ENCODE results near the gene IGF2BP3.

DNA sequence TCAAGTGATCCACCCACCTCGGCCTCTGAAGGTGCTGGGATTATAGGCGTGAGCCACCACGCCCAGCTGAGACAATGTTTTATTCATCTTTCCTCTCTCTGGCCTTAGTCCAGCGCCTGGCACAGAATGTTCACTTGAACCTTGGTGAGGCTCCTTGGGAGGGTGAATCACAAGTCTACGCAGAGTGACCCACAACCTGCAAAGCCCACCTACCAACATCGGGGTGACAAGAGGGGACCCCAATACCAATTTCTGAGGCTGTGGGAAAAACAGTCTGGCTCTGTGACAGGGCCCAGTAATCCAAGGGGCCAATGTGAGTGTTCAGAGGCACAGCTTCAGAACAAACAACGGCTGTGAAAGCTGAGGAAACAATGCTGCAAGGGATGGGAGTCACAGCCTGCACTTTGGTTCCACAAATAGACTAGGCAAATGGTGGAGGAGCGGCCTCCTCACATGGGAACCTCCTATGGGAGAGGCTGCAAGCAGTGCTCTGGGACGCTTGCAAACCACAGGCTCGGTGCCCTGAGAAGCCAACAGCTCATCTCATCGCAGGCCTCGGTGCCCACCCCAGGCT, 176.7 kb downstream of the IGF2BP3 start:
- TF ChIP-seq OVOL3 (tag by site-specific recombination; IDR thresholded peaks at IDR 0.05), result no peak
- TF ChIP-seq, protein P1, sequence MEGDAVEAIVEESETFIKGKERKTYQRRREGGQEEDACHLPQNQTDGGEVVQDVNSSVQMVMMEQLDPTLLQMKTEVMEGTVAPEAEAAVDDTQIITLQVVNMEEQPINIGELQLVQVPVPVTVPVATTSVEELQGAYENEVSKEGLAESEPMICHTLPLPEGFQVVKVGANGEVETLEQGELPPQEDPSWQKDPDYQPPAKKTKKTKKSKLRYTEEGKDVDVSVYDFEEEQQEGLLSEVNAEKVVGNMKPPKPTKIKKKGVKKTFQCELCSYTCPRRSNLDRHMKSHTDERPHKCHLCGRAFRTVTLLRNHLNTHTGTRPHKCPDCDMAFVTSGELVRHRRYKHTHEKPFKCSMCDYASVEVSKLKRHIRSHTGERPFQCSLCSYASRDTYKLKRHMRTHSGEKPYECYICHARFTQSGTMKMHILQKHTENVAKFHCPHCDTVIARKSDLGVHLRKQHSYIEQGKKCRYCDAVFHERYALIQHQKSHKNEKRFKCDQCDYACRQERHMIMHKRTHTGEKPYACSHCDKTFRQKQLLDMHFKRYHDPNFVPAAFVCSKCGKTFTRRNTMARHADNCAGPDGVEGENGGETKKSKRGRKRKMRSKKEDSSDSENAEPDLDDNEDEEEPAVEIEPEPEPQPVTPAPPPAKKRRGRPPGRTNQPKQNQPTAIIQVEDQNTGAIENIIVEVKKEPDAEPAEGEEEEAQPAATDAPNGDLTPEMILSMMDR (tag by site-specific recombination; IDR thresholded peaks at IDR 0.05), result no peak
- TF ChIP-seq, protein P2, sequence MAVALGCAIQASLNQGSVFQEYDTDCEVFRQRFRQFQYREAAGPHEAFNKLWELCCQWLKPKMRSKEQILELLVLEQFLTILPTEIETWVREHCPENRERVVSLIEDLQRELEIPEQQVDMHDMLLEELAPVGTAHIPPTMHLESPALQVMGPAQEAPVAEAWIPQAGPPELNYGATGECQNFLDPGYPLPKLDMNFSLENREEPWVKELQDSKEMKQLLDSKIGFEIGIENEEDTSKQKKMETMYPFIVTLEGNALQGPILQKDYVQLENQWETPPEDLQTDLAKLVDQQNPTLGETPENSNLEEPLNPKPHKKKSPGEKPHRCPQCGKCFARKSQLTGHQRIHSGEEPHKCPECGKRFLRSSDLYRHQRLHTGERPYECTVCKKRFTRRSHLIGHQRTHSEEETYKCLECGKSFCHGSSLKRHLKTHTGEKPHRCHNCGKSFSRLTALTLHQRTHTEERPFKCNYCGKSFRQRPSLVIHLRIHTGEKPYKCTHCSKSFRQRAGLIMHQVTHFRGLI (tag by site-specific recombination; IDR thresholded peaks at IDR 0.05), result no peak
- TF ChIP-seq SP2 (tag by site-specific recombination; IDR thresholded peaks at IDR 0.05), result no peak
- no peak for TF ChIP-seq PRDM1 (tag by site-specific recombination; IDR thresholded peaks at IDR 0.05)
- no peak for TF ChIP-seq GLIS1 (tag by site-specific recombination; IDR thresholded peaks at IDR 0.05)
- TF ChIP-seq, protein P3, sequence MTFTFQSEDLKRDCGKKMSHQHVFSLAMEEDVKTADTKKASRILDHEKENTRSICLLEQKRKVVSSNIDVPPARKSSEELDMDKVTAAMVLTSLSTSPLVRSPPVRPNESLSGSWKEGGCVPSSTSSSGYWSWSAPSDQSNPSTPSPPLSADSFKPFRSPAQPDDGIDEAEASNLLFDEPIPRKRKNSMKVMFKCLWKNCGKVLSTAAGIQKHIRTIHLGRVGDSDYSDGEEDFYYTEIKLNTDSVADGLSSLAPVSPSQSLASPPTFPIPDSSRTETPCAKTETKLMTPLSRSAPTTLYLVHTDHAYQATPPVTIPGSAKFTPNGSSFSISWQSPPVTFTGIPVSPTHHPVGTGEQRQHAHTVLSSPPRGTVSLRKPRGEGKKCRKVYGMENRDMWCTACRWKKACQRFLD (tag by site-specific recombination; IDR thresholded peaks at IDR 0.05), result no peak
- no peak for TF ChIP-seq ZNF660 (tag by site-specific recombination; IDR thresholded peaks at IDR 0.05)
- TF ChIP-seq ZNF169 (tag by site-specific recombination; IDR thresholded peaks at IDR 0.05), result no peak
- no peak for TF ChIP-seq ZNF585B (tag by site-specific recombination; IDR thresholded peaks at IDR 0.05)
- no peak for TF ChIP-seq ZNF529 (tag by site-specific recombination; IDR thresholded peaks at IDR 0.05; ENCODE audit: insufficient replicate concordance)
- TF ChIP-seq ZBTB1 (tag by site-specific recombination; IDR thresholded peaks at IDR 0.05), result no peak
- TF ChIP-seq ZNF175 (tag by site-specific recombination; IDR thresholded peaks at IDR 0.05), result no peak
- TF ChIP-seq, protein P4, sequence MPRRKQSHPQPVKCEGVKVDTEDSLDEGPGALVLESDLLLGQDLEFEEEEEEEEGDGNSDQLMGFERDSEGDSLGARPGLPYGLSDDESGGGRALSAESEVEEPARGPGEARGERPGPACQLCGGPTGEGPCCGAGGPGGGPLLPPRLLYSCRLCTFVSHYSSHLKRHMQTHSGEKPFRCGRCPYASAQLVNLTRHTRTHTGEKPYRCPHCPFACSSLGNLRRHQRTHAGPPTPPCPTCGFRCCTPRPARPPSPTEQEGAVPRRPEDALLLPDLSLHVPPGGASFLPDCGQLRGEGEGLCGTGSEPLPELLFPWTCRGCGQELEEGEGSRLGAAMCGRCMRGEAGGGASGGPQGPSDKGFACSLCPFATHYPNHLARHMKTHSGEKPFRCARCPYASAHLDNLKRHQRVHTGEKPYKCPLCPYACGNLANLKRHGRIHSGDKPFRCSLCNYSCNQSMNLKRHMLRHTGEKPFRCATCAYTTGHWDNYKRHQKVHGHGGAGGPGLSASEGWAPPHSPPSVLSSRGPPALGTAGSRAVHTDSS (tag by site-specific recombination; IDR thresholded peaks at IDR 0.05), result no peak

Measured in HEK293 (cell line).